Motor neuron (in vitro differentiated cells): Measurements from ENCODE around the gene UVSSA. TPM values are rescaled to one million over a fixed set of nuclear protein-coding genes. Genes with fewer than 3 reads are reported as not detected.
A peak's percentile ranks its signal among the peaks of the same experiment; 100 is the strongest.
"Not testable (repeated sequence)": the region's sequence is repeated elsewhere in the genome, so short reads cannot be mapped to it uniquely, and the experiment has no call there.

Experiments
- ATAC-seq, 8 experiments: fragments of 200-7000 bp; cut with Tn5 transposase; replicated peaks in 6 of 8; 2 replicates each; pipeline ENCODE4 v1.8.0; 2021; ENCODE audit warnings: mild to moderate bottlenecking in 8 of 8, moderate library complexity in 8 of 8
- H3K27ac ChIP-seq, 2 donors: fragments of 250-450 bp; sonication (Bioruptor Pico); 2 replicates each; pipeline ENCODE4 v1.9.0; 2021; ENCODE audit warnings: antibody characterized with exemption in 2 of 2, mild to moderate bottlenecking in 2 of 2, moderate library complexity in 1 of 2
- H3K4me1 ChIP-seq, 2 donors: fragments of 250-450 bp; sonication (Bioruptor Pico); replicated peaks in 1 of 2; 2 replicates each; pipeline ENCODE4 v1.6.1; 2021; ENCODE audit warnings: antibody characterized with exemption in 2 of 2, mild to moderate bottlenecking in 2 of 2, moderate library complexity in 1 of 2
- H3K4me3 ChIP-seq, 5 donors: fragments of 250-450 bp; sonication (Bioruptor Pico); 2 replicates each; pipeline ENCODE4 v1.9.0; 2021; ENCODE audit warnings: antibody characterized with exemption in 5 of 5, mild to moderate bottlenecking in 5 of 5, moderate library complexity in 4 of 5
- WGBS, 10 experiments: fragments of 450-650 bp; shearing (Covaris generic); methylation state at CpG; one replicate each; pipeline ENCODE4 v1.0.0; 2022; 5-methylcytosine and 5-hydroxymethylcytosine counted together
- in situ Hi-C, 9 experiments: fragments of 400-800 bp; cut with MboI; loops; one replicate each; pipeline ENCODE4 v1.15.0; 2021; ENCODE audit warnings: low sequenced_read_pairs in 9 of 9, low pct_unique_long_range_greater_than_20kb in 2 of 9; ENCODE audit not compliant: unreplicated experiment in 9 of 9
- total RNA-seq, 8 experiments: library from RNA; unstranded; fragments of 300-600 nt; gene quantifications; 2 replicates each; pipeline versions ENCODE4 v1.2.3 to v1.2.4, GENCODE V29; 2022

Gene UVSSA
- total RNA-seq, 8 experiments from 2014 or later, result 4.9 to 41.9 (median 8.1) TPM

DNA sequence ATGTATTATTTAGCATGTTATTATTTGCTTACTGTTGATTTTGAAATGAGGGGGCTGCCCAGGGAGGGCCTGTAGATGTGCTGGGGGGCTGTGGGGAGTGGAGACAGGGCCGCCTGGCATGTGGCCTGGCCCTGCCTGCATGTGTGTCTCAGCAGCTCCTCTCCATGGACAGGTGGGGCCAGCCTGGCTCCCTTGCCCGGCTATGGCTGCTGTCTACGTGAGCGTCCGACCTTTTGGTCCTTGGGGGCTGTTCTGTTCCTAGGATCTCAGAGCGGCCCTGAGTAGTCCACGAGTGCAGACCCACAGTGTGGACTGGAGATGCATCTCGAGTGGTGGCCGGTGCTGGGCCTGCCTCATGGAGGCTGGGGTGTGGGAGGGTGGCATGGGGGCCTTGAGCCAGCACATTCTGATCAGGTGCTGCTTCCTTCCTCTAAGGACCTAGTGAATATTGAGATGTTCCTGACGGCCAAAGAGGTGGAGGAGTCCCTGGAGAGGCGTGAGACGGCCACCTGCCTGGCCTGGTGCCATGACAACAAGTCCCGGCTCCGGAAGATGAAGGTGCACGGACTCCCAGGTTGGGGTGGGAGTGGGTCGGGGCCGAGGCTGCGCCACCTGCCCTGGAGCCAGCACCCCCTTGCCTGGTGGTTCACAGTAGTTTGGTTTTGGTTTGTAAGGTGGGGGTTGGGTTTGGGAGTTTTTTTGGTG lies 24.9 kb upstream of the UVSSA start:
- Histone ChIP-seq H3K4me3 (no peak overlapping the region), H3K4me1 (no peaks in the 10 kb centered on the region), H3K27ac (no peak overlapping the region)
- in situ Hi-C loops, result no loop called here
- 93 to 100% (median 100%) methylated on average over 2 to 5 of the region's 18 CpGs; no CpG with 5 or more reads in 7 of the 10 experiments for WGBS, 10 experiments
- no peak for ATAC-seq

DNA sequence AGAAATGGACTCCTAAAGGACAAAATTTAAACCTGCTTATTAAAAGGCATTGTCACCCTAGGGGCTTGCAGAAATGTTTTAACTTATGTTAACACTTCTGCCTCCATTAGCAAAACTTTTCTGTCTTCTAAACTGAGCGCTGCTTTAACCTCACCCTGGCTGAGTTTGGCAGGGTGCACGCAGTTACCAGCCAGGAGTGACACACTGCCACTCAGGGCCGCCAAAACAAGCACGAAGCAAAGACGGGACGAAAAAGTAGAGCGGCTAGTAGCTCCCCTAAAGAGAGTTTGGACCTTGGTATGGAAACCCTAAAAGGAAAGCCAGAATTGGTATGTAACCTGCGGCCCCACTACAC lies 23.8 kb upstream of the UVSSA start:
- no peaks in the 10 kb centered on the region for H3K4me1 ChIP-seq
- WGBS, 10 experiments, result 92 to 100% (median 100%) methylated on average over 1 to 7 of the region's 8 CpGs; no CpG with 5 or more reads in 2 of the 10 experiments
- no peak for ATAC-seq
- no peak overlapping the region for H3K27ac ChIP-seq
- H3K4me3 ChIP-seq, result no peak overlapping the region
- in situ Hi-C loops, result no loop called here

DNA sequence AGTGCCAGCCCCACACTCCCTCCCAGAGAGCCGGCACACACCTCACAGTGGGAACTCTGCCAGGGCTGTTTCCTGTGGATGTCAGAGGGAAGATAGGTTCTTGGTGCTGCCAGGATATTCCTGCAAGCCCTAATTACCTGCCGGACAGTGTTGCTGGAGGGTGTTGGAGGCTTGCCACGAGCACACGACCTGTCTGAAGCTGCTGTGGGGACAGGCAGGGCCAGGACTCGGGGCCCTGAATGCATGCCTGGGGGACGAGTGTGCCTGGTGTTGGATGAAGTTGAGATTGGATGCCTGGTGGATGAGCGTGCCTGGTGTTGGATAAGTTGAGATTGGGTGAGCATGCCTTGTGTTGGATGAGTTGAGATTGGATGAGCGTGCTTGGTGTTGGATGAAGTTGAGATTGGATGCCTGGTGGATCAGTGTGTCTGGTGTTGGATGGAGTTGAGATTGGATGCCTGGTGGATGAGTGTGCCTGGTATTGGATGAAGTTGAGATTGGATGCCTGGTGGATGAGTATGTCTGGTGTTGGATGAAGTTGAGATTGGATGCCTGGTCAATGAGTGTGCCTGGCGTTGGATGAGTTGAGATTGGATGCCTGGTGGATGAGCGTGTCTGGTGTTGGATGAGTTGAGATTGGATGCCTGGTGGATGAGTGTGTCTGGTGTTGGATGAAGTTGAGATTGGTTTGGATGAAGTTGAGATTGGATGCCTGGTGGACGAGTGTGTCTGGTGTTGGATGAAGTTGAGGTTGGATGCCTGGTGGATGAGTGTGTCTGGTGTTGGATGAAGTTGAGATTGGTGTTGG lies 23.2 kb upstream of the UVSSA start:
- WGBS, 10 experiments, result 50 to 100% (median 98%) methylated on average over 1 to 11 of the region's 11 CpGs
- H3K4me3 ChIP-seq, result no peak overlapping the region
- H3K4me1 ChIP-seq, result no peaks in the 10 kb centered on the region
- ATAC-seq, result no peak
- H3K27ac ChIP-seq, result no peak overlapping the region
- in situ Hi-C loops, result no loop called here

DNA sequence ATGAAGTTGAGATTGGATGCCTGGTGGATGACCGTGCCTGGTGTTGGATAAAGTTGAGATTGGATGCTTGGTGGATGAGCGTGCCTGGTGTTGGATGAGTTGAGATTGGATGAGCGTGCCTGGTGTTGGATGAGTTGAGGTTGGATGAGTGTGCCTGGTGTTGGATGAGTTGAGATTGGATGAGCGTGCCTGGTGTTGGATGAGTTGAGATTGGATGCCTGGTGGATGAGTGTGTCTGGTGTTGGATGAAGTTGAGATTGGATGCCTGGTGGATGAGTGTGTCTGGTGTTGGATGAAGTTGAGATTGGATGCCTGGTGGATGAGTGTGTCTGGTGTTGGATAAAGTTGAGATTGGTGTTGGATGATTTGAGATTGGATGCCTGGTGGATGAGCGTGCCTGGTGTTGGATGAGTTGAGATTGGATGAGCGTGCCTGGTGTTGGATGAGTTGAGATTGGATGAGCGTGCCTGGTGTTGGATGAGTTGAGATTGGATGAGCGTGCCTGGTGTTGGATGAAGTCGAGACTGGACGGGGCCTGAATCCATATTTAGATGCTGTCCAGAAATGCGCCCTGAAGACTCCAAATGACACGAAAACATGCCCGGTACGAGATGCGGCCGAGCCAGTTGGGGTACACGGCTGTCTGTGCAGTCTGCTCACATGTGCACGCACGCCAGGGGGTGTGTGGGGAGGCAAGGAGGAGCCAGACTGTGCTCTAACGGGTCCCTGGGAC lies 22.4 kb upstream of the UVSSA start:
- WGBS, 10 experiments, result 60 to 100% (median 93%) methylated on average over 1 to 16 of the region's 20 CpGs; no CpG with 5 or more reads in 1 of the 10 experiments
- ATAC-seq, in situ Hi-C loops, H3K4me3 ChIP-seq, H3K4me1 ChIP-seq, H3K27ac ChIP-seq: not testable (repeated sequence)

DNA sequence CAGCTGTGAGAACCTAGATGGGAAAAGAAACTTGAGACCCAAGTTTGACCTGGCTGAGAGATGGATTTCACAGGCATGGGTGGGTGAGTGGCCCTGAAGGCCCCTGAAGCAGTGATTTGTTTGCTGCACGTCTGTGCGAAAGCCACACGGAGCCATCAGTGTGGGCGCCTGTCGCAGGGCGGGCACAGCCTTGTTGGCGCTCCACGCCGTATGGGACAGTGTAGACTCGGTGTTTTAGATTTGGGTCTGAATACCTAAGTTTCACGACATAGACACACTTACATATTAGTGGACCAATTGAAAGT lies 21.9 kb upstream of the UVSSA start:
- 80 to 100% (median 99%) methylated on average over 1 to 7 of the region's 11 CpGs; no CpG with 5 or more reads in 6 of the 10 experiments for WGBS, 10 experiments
- ATAC-seq, result no peak
- in situ Hi-C loops, result no loop called here
- Histone ChIP-seq H3K4me1 (no peaks in the 10 kb centered on the region), H3K27ac (no peak overlapping the region), H3K4me3 (no peak overlapping the region)

DNA sequence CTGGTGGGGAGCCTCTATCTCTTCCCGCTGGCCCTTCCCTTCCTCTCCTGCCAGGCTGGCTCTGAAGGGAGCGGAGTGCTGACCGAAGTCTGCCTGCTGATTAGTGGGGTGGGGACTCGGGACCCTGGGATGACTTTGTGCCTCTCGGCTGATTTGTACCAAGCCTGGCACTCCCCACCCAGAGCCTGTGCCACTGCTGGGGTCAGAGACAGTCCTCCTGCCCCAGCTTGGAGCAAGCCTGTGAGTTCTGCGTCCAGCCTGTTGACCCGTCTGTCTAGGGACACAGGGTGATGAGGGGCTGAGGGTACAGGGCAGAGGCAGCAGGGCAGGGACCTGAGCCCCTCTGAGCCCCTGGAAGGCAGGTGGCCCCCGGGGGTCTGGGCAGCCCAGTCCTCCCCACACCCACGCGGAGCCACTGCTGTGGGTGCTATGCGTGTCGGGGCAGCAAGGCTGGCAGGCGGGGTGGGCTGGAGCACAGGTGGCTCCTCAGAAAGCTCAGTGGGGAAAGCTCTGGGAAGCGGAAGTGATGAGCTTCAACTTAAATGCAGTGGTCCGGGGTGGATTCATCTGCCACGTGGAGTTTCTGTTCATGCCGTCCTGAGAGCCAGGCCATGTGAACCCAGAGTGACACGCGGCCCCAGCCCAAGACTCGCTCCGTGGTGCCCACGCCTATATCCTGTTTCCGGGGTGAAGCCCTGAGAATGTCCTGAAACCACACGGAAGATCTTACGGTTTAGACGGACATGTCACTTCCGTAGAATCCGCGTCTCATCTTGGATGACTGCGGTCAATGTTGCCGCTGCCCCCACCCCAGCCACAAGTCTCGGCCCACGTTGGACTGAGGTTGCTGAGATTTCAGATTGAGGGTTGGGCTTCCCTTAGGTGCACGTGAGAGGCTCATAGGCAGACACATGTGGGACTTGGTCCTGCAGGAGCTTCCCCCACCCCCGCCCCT lies 21.1 kb upstream of the UVSSA start:
- H3K27ac ChIP-seq, result no peak overlapping the region
- 71 to 100% (median 100%) methylated on average over 1 to 9 of the region's 35 CpGs; no CpG with 5 or more reads in 4 of the 10 experiments for WGBS, 10 experiments
- no peaks in the 10 kb centered on the region for H3K4me1 ChIP-seq
- in situ Hi-C loops, result no loop called here
- ATAC-seq, result peak in 3 of 8 experiments; percentile 9 to 23 (median 20)
- no peak overlapping the region for H3K4me3 ChIP-seq

DNA sequence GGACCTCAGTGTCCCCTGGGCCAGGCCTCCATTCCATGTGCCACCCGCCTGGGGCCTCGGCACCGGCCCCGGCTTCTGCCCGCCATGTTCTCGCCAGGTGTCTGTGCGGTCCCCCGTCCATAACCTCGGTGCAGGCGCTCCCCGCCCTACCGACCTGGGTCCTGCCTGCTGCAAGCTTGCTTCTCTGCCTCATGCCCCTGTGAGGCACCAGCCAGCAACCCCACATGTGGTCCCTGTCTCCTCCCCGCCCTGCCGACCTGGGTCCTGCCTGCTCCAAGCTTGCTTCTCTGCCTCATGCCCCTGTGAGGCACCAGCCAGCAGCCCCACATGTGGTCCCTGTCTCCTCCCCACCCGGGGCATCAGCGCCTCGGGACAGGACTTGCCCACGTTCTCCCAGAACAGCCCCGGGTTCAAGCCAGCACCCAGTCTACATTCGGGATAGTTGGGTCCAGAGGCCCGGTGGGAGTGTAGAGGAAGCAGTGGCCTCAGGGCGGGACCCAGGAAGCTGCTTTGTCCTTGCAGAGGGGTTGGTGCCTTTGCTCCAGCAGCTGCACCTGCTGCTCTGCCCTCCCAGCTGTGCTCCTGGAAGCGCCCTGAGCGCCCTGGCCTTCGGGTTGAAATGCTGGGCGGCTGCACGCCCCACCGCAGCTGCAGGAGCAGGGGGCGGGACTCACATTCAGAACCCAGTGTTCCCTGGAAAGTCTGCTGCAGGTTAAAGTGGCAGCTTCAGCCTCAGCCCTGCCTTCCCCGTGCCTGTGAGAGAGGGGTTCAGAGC lies 20.1 kb upstream of the UVSSA start:
- in situ Hi-C loops, result no loop called here
- 87 to 100% (median 95%) methylated on average over 1 to 4 of the region's 30 CpGs; no CpG with 5 or more reads in 7 of the 10 experiments for whole genome bisulfite sequencing, 10 experiments
- H3K4me1 ChIP-seq, result no peaks in the 10 kb centered on the region
- no peak overlapping the region for H3K27ac ChIP-seq
- no peak overlapping the region for H3K4me3 ChIP-seq
- ATAC-seq, result peak in 1 of 8 experiments; percentile 34

DNA sequence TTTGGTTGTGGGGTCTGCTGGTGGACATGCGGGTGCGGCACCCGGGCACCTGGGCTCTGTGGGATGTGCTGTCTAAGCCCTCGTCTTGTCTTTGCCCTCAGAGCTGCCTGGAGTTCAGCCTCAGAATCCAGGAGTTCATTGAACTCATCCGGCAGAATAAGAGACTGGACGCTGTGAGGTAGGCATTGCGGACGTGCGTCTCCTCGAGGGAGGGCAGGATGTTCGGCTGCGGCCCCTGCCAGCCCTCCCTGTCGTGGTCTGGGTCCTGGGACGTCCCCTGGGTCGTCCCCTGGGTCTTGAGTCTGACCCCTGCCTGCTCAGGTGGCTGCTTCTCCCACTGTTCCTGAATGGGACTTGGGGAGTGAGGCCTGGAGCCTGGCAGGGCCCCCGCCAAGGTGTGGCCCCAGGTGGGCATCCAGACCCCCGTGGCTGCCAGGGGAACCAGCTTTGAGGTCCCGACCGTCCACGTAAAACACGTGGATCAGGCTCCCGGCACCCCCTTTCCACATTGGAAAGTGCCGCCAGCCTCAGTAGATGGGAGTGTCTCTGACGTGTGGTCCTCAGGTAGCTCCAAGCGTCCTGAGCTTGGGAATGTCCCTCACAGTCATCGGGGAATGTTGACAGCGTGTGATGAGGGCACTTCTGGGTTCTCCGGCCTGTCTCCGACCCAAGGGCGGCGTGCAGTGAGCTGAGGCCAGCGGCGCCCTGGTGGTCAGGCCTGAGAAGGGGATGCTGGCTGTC lies 19.3 kb upstream of the UVSSA start:
- WGBS, 10 experiments, result 86 to 100% (median 98%) methylated on average over 1 to 13 of the region's 33 CpGs; no CpG with 5 or more reads in 5 of the 10 experiments
- H3K27ac ChIP-seq, result no peak overlapping the region
- H3K4me3 ChIP-seq, result no peak overlapping the region
- no peak for ATAC-seq
- in situ Hi-C loops, result no loop called here
- no peaks in the 10 kb centered on the region for H3K4me1 ChIP-seq

DNA sequence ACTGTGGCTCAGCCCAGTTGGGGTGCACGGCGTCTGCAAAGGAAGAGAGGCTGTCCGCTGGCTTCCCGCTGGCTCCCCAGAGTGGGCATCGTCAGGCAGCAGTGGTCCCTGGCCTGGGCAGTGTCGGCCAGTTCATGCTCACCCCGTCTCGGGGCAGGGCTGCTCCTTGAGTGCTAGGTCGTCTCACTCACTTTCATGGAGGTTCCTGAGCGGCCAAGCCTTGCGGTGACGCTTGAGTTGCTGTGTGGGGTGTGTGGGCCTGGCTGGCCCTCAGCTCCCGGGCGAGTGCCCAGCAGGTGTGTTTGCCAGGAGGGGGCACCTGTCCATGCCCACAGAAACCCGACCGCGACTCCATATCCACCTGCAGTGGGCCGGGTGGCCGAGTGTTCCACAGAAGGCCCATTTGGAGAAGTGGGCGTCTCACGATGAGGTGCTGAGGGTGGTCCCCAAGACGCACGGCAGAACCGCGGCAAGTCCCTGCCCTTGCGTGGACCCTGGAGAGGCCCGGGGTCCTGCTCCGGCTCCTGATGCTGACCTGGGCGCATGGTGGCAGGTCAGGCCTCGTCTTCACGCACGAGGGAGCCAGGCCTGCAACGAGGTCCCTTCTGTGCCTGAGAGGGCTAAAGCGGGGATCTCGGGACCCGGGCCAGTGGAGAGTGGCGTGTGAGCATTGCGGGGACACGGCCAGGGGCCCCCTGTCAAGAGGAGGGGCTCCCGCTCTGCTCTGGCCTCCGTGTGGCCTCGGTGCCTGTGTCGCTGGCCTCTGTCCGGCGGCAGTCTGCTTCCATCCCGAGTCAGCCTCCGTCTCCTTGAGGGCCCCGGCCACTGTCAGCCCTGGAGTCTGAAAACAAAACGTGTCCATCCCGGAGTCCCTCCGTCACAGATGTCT lies 18.5 kb upstream of the UVSSA start:
- Histone ChIP-seq H3K4me3 (no peak overlapping the region), H3K27ac (no peak overlapping the region), H3K4me1 (no peaks in the 10 kb centered on the region)
- in situ Hi-C loops, result no loop called here
- WGBS, 10 experiments, result 84 to 96% (median 92%) methylated on average over 5 to 16 of the region's 51 CpGs; no CpG with 5 or more reads in 5 of the 10 experiments
- no peak for ATAC-seq

DNA sequence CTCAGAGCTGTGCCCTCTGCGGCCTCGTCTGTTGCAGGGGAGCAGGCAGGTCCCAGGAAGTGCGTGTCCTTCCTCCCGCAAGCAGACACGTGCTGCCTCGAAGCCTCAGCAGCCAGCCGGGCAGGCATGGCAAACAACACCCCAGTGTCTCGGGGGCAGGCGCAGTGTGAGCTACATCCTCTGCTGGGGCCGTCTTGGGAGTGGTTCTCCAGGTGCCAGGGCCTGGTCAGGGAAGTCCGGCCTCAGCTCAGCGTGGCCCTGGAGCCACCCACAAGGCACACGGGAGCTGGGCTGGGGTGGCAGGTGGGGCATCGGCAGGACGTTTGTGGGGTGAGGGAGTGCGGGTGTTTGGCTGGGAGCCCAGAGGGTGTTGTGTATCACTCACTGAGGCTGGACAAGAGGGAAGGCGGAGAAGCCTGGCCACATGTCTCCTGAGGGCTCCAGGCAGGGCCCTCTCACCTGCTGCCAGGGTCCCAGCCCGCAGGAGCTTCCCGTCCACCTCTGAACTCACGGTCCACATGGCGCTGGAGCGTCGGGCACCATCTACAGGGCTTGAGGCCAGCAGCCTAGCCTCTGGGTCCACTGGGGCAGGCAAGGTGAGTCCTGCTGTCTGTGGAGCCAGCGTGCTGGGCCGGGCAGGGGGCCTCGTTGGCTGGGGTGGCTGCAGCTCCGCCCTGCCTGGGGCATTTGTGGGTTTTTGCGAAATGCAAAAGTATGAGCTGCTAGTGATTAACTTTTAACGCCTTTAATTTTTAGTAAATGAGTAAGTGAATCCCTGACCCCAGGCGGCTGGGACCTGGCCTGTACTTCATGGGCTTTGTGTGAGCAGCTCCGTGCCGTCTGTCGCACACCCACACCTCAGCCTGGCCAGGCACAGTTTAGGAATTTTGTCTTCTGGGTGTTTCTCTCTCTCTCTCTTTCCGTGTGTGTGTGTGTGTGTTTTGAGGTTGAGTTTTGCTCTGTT lies 17.3 kb upstream of the UVSSA start:
- H3K4me3 ChIP-seq, result no peak overlapping the region
- 40 to 100% (median 90%) methylated on average over 1 to 13 of the region's 34 CpGs; no CpG with 5 or more reads in 4 of the 10 experiments for WGBS, 10 experiments
- peak in 2 of 8 experiments; percentile 12 to 71 for ATAC-seq
- no peak overlapping the region for H3K27ac ChIP-seq
- H3K4me1 ChIP-seq, result no peaks in the 10 kb centered on the region
- in situ Hi-C loops, result no loop called here
